Stimulated activated CD4-positive, alpha-beta T cell treated with anti-CD3 and anti-CD28 coated beads, Interleukin-1b, Interleukin-23, amount 100 ng/mL, for 48 hours (primary cell): ENCODE results near the gene HS1BP3.

Experiments used
- DNase-seq: peaks from one replicate; pipeline ENCODE4 v3.0.0-alpha.2; 2020

HS1BP3 gene

GRCh38 chr2:20582600-20583221 is 68.2 kb downstream of the HS1BP3 start:
- no peak for DNase-seq

- no peak for DNase-seq
Observed at GRCh38 chr2:20580690-20581437, 70.0 kb downstream of the HS1BP3 start.

- no peak for DNase-seq
Observed at GRCh38 chr2:20579866-20580265, 71.0 kb downstream of the HS1BP3 start.

GRCh38 chr2:20578895-20579825 is 71.7 kb downstream of the HS1BP3 start:
- DNase-seq: no peak

- DNase-seq: no peak
Observed at GRCh38 chr2:20578266-20578894, 72.5 kb downstream of the HS1BP3 start.

- no peak for DNase-seq
Observed at GRCh38 chr2:20577495-20578235, 73.2 kb downstream of the HS1BP3 start.

GRCh38 chr2:20576598-20577115 is 74.2 kb downstream of the HS1BP3 start:
- peak; percentile 14 for DNase-seq

GRCh38 chr2:20575935-20576597 is 74.8 kb downstream of the HS1BP3 start:
- DNase-seq: no peak

GRCh38 chr2:20575414-20575813 is 75.5 kb downstream of the HS1BP3 start:
- DNase-seq: no peak

- DNase-seq: no peak
Observed at GRCh38 chr2:20574930-20575329, 76.0 kb downstream of the HS1BP3 start.

- no peak for DNase-seq
Observed at GRCh38 chr2:20574423-20574911, 76.4 kb downstream of the HS1BP3 start.

- DNase-seq: no peak
Observed at GRCh38 chr2:20573620-20574422, 77.1 kb downstream of the HS1BP3 start.

GRCh38 chr2:20572221-20572620 is 78.7 kb downstream of the HS1BP3 start:
- DNase-seq: no peak

GRCh38 chr2:20571644-20572215 is 79.2 kb downstream of the HS1BP3 start:
- DNase-seq: no peak

GRCh38 chr2:20571231-20571630 is 79.7 kb downstream of the HS1BP3 start:
- DNase-seq: no peak

- no peak for DNase-seq
Observed at GRCh38 chr2:20570249-20570648, 80.6 kb downstream of the HS1BP3 start.

- no peak for DNase-seq
Observed at GRCh38 chr2:20569464-20570223, 81.3 kb downstream of the HS1BP3 start.

GRCh38 chr2:20568501-20569463 is 82.1 kb downstream of the HS1BP3 start:
- no peak for DNase-seq
